T-helper 2 cell treated with Interferon-gamma antibody and Interleukin-4, amounts not matched to agents 5 μg/mL and 100 μg/mL, for 36 hours (primary cell): ENCODE data around the gene USP3.
"Not testable (repeated sequence)": the region's sequence is repeated elsewhere in the genome, so short reads cannot be mapped to it uniquely, and the experiment has no call there.

Experiments
- DNase-seq: peaks from one replicate; pipeline ENCODE4 v3.0.0; 2021; ENCODE audit warnings: low spot score
- H3K27ac Mint-ChIP-seq: one replicate; pipeline ENCODE4 v1.8.0; 2021; ENCODE audit warnings: mild to moderate bottlenecking, mixed read lengths
- H3K27me3 Mint-ChIP-seq: one replicate; pipeline ENCODE4 v1.8.0; 2021; ENCODE audit warnings: low read depth, mixed read lengths
- H3K36me3 Mint-ChIP-seq: one replicate; pipeline ENCODE4 v1.8.0; 2021; ENCODE audit warnings: low read depth, mixed read lengths
- H3K4me1 Mint-ChIP-seq: one replicate; pipeline ENCODE4 v1.8.0; 2021; ENCODE audit warnings: low read depth, mixed read lengths
- H3K4me3 Mint-ChIP-seq: one replicate; pipeline ENCODE4 v1.8.0; 2022; ENCODE audit warnings: mild to moderate bottlenecking, moderate library complexity, mixed read lengths
- H3K9me3 Mint-ChIP-seq: one replicate; pipeline ENCODE4 v1.8.0; 2021; ENCODE audit warnings: mixed read lengths

USP3 gene

GRCh38 chr15:63609448-63609847 is 105.1 kb downstream of the USP3 start:
- no peak for DNase-seq
- no peak overlapping the region for H3K4me3 Mint-ChIP-seq
- peaks cover 36% of the 10 kb centered on the region for H3K36me3 Mint-ChIP-seq
- no peaks in the 10 kb centered on the region for H3K27me3 Mint-ChIP-seq
- H3K4me1 Mint-ChIP-seq, result peaks cover 34% of the 10 kb centered on the region
- no peak overlapping the region for H3K27ac Mint-ChIP-seq
- H3K9me3 Mint-ChIP-seq, result no peaks in the 10 kb centered on the region

GRCh38 chr15:63610209-63610841 is 105.9 kb downstream of the USP3 start:
- no peaks in the 10 kb centered on the region for H3K27me3 Mint-ChIP-seq
- peak overlapping the region; percentile 90 for H3K27ac Mint-ChIP-seq
- no peaks in the 10 kb centered on the region for H3K9me3 Mint-ChIP-seq
- peaks cover 44% of the 10 kb centered on the region for H3K36me3 Mint-ChIP-seq
- peak overlapping the region; percentile 60 for H3K4me3 Mint-ChIP-seq
- peaks cover 30% of the 10 kb centered on the region for H3K4me1 Mint-ChIP-seq
- DNase-seq, result peak; percentile 77

GRCh38 chr15:63611177-63611576 is 106.8 kb downstream of the USP3 start:
- H3K4me3 Mint-ChIP-seq, result no peak overlapping the region
- H3K9me3 Mint-ChIP-seq, result no peaks in the 10 kb centered on the region
- DNase-seq, result no peak
- peak overlapping the region; percentile 90 for H3K27ac Mint-ChIP-seq
- no peaks in the 10 kb centered on the region for H3K27me3 Mint-ChIP-seq
- H3K4me1 Mint-ChIP-seq, result peaks cover 23% of the 10 kb centered on the region
- H3K36me3 Mint-ChIP-seq, result peaks cover 47% of the 10 kb centered on the region

GRCh38 chr15:63612300-63612699 is 107.9 kb downstream of the USP3 start:
- peaks cover 52% of the 10 kb centered on the region for H3K36me3 Mint-ChIP-seq

GRCh38 chr15:63615935-63616334 is 111.5 kb downstream of the USP3 start:
- H3K4me1 Mint-ChIP-seq, result peaks cover 5% of the 10 kb centered on the region
- H3K4me3 Mint-ChIP-seq, result no peak overlapping the region
- DNase-seq, result no peak
- no peak overlapping the region for H3K27ac Mint-ChIP-seq
- H3K27me3 Mint-ChIP-seq, result no peaks in the 10 kb centered on the region
- H3K9me3 Mint-ChIP-seq, result peaks cover 7% of the 10 kb centered on the region
- H3K36me3 Mint-ChIP-seq, result peaks cover 54% of the 10 kb centered on the region

More at GRCh38 chr15:63612300-63612699, 107.9 kb downstream of the USP3 start:
- Mint-ChIP-seq H3K27ac (no peak overlapping the region), H3K9me3 (no peaks in the 10 kb centered on the region), H3K4me1 (peaks cover 19% of the 10 kb centered on the region), H3K27me3 (no peaks in the 10 kb centered on the region), H3K4me3 (no peak overlapping the region)
- no peak for DNase-seq

GRCh38 chr15:63617147-63617546 is 112.8 kb downstream of the USP3 start:
- not testable (repeated sequence) for DNase-seq, H3K4me1 Mint-ChIP-seq, H3K27ac Mint-ChIP-seq, H3K4me3 Mint-ChIP-seq, H3K27me3 Mint-ChIP-seq
- Mint-ChIP-seq H3K36me3 (peaks cover 57% of the 10 kb centered on the region), H3K9me3 (peaks cover 13% of the 10 kb centered on the region)

- H3K27ac Mint-ChIP-seq, H3K4me1 Mint-ChIP-seq, H3K27me3 Mint-ChIP-seq, DNase-seq, H3K4me3 Mint-ChIP-seq: not testable (repeated sequence)
- H3K9me3 Mint-ChIP-seq, result peaks cover 13% of the 10 kb centered on the region
- H3K36me3 Mint-ChIP-seq, result peaks cover 59% of the 10 kb centered on the region
Measured at GRCh38 chr15:63617627-63618026, 113.2 kb downstream of the USP3 start.

- H3K27me3 Mint-ChIP-seq, H3K27ac Mint-ChIP-seq, H3K4me3 Mint-ChIP-seq, DNase-seq, H3K4me1 Mint-ChIP-seq: not testable (repeated sequence)
- Mint-ChIP-seq H3K36me3 (peaks cover 63% of the 10 kb centered on the region), H3K9me3 (peaks cover 13% of the 10 kb centered on the region)
Measured at GRCh38 chr15:63620760-63621159, 116.4 kb downstream of the USP3 start.

GRCh38 chr15:63623232-63623969 is 119.0 kb downstream of the USP3 start:
- peaks cover 2% of the 10 kb centered on the region for H3K4me1 Mint-ChIP-seq
- DNase-seq, result no peak
- peaks cover 62% of the 10 kb centered on the region for H3K36me3 Mint-ChIP-seq
- H3K4me3 Mint-ChIP-seq, result no peak overlapping the region
- peaks cover 13% of the 10 kb centered on the region for H3K9me3 Mint-ChIP-seq
- no peak overlapping the region for H3K27ac Mint-ChIP-seq
- H3K27me3 Mint-ChIP-seq, result no peaks in the 10 kb centered on the region

- no peaks in the 10 kb centered on the region for H3K27me3 Mint-ChIP-seq
- no peak for DNase-seq
- no peak overlapping the region for H3K4me3 Mint-ChIP-seq
- H3K27ac Mint-ChIP-seq, result no peak overlapping the region
- H3K9me3 Mint-ChIP-seq, result no peaks in the 10 kb centered on the region
- H3K36me3 Mint-ChIP-seq, result peaks cover 62% of the 10 kb centered on the region
- H3K4me1 Mint-ChIP-seq, result peaks cover 2% of the 10 kb centered on the region
Measured at GRCh38 chr15:63626955-63627354, 122.6 kb downstream of the USP3 start.

GRCh38 chr15:63628123-63628822 is 123.9 kb downstream of the USP3 start:
- Mint-ChIP-seq H3K4me3 (no peak overlapping the region), H3K9me3 (no peaks in the 10 kb centered on the region), H3K4me1 (peaks cover 2% of the 10 kb centered on the region), H3K36me3 (peaks cover 55% of the 10 kb centered on the region), H3K27me3 (no peaks in the 10 kb centered on the region), H3K27ac (no peak overlapping the region)
- DNase-seq, result no peak

- H3K27ac Mint-ChIP-seq, result no peak overlapping the region
- no peaks in the 10 kb centered on the region for H3K27me3 Mint-ChIP-seq
- no peak overlapping the region for H3K4me3 Mint-ChIP-seq
- no peak for DNase-seq
- H3K36me3 Mint-ChIP-seq, result peaks cover 58% of the 10 kb centered on the region
- H3K4me1 Mint-ChIP-seq, result peaks cover 2% of the 10 kb centered on the region
- H3K9me3 Mint-ChIP-seq, result no peaks in the 10 kb centered on the region
Measured at GRCh38 chr15:63630036-63630751, 125.8 kb downstream of the USP3 start.

GRCh38 chr15:63633312-63633711 is 128.9 kb downstream of the USP3 start:
- no peak overlapping the region for H3K27ac Mint-ChIP-seq
- H3K36me3 Mint-ChIP-seq, result peaks cover 55% of the 10 kb centered on the region
- no peaks in the 10 kb centered on the region for H3K9me3 Mint-ChIP-seq

GRCh38 chr15:63634154-63634553 is 129.8 kb downstream of the USP3 start:
- Mint-ChIP-seq H3K36me3 (peaks cover 57% of the 10 kb centered on the region), H3K27me3 (no peaks in the 10 kb centered on the region), H3K4me3 (no peak overlapping the region), H3K9me3 (no peaks in the 10 kb centered on the region), H3K27ac (no peak overlapping the region), H3K4me1 (peaks cover 6% of the 10 kb centered on the region)
- DNase-seq, result no peak

More at GRCh38 chr15:63633312-63633711, 128.9 kb downstream of the USP3 start:
- H3K4me3 Mint-ChIP-seq, result no peak overlapping the region
- no peaks in the 10 kb centered on the region for H3K27me3 Mint-ChIP-seq
- H3K4me1 Mint-ChIP-seq, result peaks cover under 1% of the 10 kb centered on the region
- no peak for DNase-seq
